Fibroblast of pulmonary artery (primary cell): ENCODE measurements around the gene EIF4E3.
A peak's percentile ranks its signal among the peaks of the same experiment; 100 is the strongest.

ENCODE experiments used
- DNase-seq: peaks from one replicate; pipeline ENCODE4 v3.0.0-alpha.2; 2010; ENCODE audit warnings: low read depth
- H3K4me3 ChIP-seq: replicated peaks from 2 replicates; pipeline ENCODE4 v1.5.1; 2011; ENCODE audit warnings: low read depth, mild to moderate bottlenecking, control low read depth, low read length, moderate library complexity
- TF ChIP-seq, protein P1 (sequence below): IDR thresholded peaks from 2 replicates; pipeline ENCODE4 v1.5.1; 2011; ENCODE audit warnings: mild to moderate bottlenecking, control low read depth, low read length, inconsistent platforms; ENCODE audit errors: missing control alignments

Gene EIF4E3

DNA sequence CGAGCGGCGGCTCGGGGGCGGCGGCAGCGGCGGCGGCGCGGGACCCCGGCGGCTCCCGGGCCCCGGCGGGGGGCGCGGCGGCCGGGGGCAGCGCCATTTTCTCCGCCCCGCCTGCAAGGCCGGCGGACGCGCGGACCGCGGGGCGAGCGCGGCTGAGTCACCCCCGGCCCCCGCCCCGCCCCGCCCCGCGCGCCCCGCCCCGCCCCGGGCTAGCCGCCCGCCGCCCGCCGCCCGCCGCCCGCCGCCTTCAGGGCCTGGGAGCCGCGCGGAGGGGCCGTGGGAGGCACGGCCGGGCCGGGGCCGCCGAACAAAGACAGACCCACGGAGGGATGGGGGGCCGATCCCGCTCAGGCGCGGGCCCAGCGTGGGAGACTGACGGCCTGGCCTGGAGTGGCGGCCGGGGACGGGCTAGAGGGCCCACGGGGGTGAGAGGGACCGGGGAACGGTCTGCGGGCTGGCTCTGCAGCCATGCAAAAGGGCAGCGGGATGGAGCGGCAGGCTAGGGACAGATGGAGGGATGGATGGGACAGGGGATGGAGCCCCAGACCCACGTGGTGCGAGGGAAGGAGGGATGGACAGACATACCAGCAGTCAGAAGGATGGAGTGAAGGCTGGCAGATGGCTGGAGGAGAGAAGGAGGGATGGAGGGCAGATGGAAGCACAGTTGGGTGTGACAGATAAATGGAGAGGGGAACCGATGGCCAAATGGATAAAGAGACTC, at the start of gene EIF4E3:
EIF4E3 (minus strand) TSS at position 132 of the 721 bp plus-strand sequence; CDS start at position 97, 35 bp downstream.
- TF ChIP-seq, protein P1, sequence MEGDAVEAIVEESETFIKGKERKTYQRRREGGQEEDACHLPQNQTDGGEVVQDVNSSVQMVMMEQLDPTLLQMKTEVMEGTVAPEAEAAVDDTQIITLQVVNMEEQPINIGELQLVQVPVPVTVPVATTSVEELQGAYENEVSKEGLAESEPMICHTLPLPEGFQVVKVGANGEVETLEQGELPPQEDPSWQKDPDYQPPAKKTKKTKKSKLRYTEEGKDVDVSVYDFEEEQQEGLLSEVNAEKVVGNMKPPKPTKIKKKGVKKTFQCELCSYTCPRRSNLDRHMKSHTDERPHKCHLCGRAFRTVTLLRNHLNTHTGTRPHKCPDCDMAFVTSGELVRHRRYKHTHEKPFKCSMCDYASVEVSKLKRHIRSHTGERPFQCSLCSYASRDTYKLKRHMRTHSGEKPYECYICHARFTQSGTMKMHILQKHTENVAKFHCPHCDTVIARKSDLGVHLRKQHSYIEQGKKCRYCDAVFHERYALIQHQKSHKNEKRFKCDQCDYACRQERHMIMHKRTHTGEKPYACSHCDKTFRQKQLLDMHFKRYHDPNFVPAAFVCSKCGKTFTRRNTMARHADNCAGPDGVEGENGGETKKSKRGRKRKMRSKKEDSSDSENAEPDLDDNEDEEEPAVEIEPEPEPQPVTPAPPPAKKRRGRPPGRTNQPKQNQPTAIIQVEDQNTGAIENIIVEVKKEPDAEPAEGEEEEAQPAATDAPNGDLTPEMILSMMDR = no peak
- peak within 1 kb of the TSS; percentile 65 for H3K4me3 ChIP-seq
- peak; percentile 14 for DNase-seq

- no peak overlapping the region for H3K4me3 ChIP-seq
- TF ChIP-seq, protein P1 = no peak
- no peak for DNase-seq
Observed at GRCh38 chr3:71771884-71772283, 46.7 kb upstream of the EIF4E3 start.

- H3K4me3 ChIP-seq = no peak overlapping the region
- TF ChIP-seq, protein P1 = no peak
- DNase-seq = no peak
Observed at GRCh38 chr3:71771126-71771525, 45.9 kb upstream of the EIF4E3 start.

- no peak overlapping the region for H3K4me3 ChIP-seq
- DNase-seq = no peak
- TF ChIP-seq, protein P1 = no peak
Observed at GRCh38 chr3:71763426-71763825, 38.2 kb upstream of the EIF4E3 start.

- no peak overlapping the region for H3K4me3 ChIP-seq
- TF ChIP-seq, protein P1 = no peak
- no peak for DNase-seq
Observed at GRCh38 chr3:71760140-71760539, 34.9 kb upstream of the EIF4E3 start.

GRCh38 chr3:71759401-71759800, 34.2 kb upstream of the EIF4E3 start:
- no peak overlapping the region for H3K4me3 ChIP-seq
- DNase-seq = no peak
- TF ChIP-seq, protein P1 = no peak

DNA sequence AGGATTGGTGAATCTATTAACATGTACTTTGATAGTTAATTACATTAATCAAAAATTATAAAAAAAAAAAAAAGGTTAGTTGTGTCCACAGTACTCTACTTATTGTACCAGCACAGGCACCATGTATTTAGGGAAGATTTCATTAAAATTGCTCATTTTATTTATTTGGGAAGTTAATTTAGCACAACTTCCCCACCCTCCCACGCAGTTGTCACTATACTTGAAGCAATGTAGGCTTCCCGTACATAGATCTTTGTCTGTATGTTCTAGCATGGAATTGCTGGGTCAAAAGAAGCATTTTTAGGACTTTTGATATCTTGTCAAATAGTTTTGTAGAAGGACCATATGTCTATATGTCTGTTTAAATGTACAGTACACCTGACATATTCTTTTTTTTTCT, 32.9 kb upstream of the EIF4E3 start:
- DNase-seq = no peak
- no peak overlapping the region for H3K4me3 ChIP-seq
- TF ChIP-seq, protein P1 = no peak
